Transverse colon (tissue), 3 donors: ENCODE results near the gene SPATA2.

Experiments used
- POLR2A ChIP-seq: fragments of 450-650 bp; IDR thresholded peaks from one replicate; pipeline ENCODE4 v1.6.1; 2016; ENCODE audit warnings: antibody characterized with exemption, mild to moderate bottlenecking, moderate library complexity
- TF ChIP-seq, protein P1 (sequence below), 5 experiments: fragments of 200-600 bp in 3 of 5; fragments of 450-650 bp in 2 of 5; sonication (generic) in 3 of 5; IDR thresholded peaks; 1 replicate in 2 of 5; 2 replicates in 3 of 5; pipeline ENCODE4 v1.5.1; 2016 to 2017; ENCODE audit warnings: antibody characterized with exemption in 5 of 5, inconsistent platforms in 3 of 5, mild to moderate bottlenecking in 2 of 5, moderate library complexity in 1 of 5

DNA sequence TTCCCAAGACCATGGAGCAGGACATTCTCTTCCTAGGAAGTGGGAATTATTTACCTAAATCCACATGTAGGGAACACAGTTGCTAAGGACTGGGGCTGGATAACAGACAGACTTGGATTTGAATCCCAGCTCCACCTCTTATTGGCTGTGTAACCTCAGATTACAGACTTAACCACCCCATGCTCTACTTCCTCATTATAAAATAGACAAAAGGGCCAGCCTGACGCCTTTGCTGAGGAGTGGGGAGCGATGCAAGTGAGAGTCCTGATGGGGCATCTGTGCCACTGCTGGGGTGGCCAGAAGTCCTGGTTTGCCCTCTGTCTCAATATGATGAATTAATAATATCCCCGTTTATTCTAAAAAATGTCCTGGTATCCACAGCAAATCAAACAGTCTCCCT lies 46.8 kb downstream of the SPATA2 start:
- TF ChIP-seq, protein P1, sequence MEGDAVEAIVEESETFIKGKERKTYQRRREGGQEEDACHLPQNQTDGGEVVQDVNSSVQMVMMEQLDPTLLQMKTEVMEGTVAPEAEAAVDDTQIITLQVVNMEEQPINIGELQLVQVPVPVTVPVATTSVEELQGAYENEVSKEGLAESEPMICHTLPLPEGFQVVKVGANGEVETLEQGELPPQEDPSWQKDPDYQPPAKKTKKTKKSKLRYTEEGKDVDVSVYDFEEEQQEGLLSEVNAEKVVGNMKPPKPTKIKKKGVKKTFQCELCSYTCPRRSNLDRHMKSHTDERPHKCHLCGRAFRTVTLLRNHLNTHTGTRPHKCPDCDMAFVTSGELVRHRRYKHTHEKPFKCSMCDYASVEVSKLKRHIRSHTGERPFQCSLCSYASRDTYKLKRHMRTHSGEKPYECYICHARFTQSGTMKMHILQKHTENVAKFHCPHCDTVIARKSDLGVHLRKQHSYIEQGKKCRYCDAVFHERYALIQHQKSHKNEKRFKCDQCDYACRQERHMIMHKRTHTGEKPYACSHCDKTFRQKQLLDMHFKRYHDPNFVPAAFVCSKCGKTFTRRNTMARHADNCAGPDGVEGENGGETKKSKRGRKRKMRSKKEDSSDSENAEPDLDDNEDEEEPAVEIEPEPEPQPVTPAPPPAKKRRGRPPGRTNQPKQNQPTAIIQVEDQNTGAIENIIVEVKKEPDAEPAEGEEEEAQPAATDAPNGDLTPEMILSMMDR (IDR thresholded peaks at IDR 0.05) = no peak
- TF ChIP-seq POLR2A = no peak
